ENCODE measurements around the gene ACTMAP. TPM values are rescaled to one million over a fixed set of nuclear protein-coding genes. Genes with fewer than 3 reads are reported as not detected.
A peak's percentile ranks its signal among the peaks of the same experiment; 100 is the strongest.

The ACTMAP gene
- total and polyA plus RNA-seq, 2 of the 13 experiments (the other 11 are each of a cell fraction or from before 2014, with no cell fraction given): 2.2 to 7.9 TPM

DNA sequence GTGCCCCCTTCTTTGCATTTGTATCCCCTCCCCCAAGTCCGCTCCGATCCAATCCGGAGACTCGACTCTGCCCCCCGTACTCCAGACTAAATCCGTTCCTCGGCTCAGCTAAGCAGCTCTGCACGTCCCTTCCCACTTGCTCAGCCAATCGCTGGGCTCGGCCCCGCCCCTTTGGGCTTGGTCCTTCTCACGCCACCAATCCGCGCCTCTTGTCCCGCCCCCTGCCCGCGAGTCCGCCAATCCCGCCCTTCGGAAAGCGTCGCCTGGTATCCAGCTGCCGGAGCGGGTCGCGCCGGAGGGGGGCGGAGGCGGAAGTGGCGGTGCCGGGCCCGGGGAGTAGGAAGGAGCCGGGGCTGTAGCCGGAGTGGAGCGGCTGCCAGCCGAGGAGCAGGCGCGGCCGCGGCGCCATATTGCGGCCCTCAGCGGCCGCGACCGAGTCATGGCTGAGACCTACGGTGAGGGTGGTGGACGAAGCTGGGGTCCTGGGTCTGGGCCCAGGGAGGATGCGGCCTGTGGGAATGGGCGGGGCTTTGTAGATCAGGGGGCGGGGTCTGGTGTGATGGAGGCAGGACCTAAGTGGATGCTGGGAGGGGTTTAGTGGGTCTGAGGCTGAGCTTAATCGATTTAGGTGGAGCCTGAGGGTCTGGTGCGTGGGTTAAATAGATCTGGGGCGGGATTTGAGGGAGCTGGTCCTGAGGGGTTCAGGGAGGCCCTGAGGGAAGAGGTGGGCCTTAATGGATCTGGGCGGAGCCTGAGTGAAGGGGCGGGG, 27.8 kb upstream of the ACTMAP start, which contains the start of gene RAB4B (continued):
- TF ChIP-seq HNRNPLL (IDR thresholded peaks at IDR 0.05; ENCODE audit: low read depth, low read length, poor library complexity, severe bottlenecking): peak; percentile 79
- TF ChIP-seq ZNF547 (CRISPR knock-in tag; IDR thresholded peaks at IDR 0.05): peak; percentile 22; the same call in 1 of the 2 replicates
- TF ChIP-seq, protein P1, sequence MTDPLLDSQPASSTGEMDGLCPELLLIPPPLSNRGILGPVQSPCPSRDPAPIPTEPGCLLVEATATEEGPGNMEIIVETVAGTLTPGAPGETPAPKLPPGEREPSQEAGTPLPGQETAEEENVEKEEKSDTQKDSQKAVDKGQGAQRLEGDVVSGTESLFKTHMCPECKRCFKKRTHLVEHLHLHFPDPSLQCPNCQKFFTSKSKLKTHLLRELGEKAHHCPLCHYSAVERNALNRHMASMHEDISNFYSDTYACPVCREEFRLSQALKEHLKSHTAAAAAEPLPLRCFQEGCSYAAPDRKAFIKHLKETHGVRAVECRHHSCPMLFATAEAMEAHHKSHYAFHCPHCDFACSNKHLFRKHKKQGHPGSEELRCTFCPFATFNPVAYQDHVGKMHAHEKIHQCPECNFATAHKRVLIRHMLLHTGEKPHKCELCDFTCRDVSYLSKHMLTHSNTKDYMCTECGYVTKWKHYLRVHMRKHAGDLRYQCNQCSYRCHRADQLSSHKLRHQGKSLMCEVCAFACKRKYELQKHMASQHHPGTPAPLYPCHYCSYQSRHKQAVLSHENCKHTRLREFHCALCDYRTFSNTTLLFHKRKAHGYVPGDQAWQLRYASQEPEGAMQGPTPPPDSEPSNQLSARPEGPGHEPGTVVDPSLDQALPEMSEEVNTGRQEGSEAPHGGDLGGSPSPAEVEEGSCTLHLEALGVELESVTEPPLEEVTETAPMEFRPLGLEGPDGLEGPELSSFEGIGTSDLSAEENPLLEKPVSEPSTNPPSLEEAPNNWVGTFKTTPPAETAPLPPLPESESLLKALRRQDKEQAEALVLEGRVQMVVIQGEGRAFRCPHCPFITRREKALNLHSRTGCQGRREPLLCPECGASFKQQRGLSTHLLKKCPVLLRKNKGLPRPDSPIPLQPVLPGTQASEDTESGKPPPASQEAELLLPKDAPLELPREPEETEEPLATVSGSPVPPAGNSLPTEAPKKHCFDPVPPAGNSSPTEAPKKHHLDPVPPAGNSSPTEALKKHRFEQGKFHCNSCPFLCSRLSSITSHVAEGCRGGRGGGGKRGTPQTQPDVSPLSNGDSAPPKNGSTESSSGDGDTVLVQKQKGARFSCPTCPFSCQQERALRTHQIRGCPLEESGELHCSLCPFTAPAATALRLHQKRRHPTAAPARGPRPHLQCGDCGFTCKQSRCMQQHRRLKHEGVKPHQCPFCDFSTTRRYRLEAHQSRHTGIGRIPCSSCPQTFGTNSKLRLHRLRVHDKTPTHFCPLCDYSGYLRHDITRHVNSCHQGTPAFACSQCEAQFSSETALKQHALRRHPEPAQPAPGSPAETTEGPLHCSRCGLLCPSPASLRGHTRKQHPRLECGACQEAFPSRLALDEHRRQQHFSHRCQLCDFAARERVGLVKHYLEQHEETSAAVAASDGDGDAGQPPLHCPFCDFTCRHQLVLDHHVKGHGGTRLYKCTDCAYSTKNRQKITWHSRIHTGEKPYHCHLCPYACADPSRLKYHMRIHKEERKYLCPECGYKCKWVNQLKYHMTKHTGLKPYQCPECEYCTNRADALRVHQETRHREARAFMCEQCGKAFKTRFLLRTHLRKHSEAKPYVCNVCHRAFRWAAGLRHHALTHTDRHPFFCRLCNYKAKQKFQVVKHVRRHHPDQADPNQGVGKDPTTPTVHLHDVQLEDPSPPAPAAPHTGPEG (CRISPR knock-in tag; IDR thresholded peaks at IDR 0.05): no peak
- TF ChIP-seq SMAD9 (CRISPR knock-in tag; IDR thresholded peaks at IDR 0.05): no peak
- no peak for TF ChIP-seq ZBTB21 (CRISPR knock-in tag; IDR thresholded peaks at IDR 0.05)
- TF ChIP-seq ELF1 (CRISPR knock-in tag; IDR thresholded peaks at IDR 0.05): peak; percentile 96
- TF ChIP-seq ZBTB38 (CRISPR knock-in tag; IDR thresholded peaks at IDR 0.05): no peak; the same call in 1 of the 2 replicates
- TF ChIP-seq, protein P2, sequence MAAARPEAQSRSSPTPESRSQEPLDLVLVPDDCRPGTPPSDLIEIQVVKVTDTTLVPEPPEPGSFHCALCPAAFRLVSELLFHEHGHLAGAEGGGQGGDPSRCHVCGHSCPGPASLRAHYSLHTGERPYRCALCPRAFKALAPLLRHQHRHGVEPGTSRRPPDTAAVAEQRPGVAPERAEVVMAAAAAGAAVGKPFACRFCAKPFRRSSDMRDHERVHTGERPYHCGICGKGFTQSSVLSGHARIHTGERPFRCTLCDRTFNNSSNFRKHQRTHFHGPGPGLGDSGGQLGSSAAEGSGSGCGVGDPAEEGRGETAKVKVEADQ (CRISPR knock-in tag; IDR thresholded peaks at IDR 0.05; ENCODE audit: borderline replicate concordance): 0 out of 2 replicates have a peak, but pooled peaks have one; percentile 60
- no peak for TF ChIP-seq ZSCAN9 (CRISPR knock-in tag; IDR thresholded peaks at IDR 0.05; ENCODE audit: borderline replicate concordance)
- TF ChIP-seq, protein P3, sequence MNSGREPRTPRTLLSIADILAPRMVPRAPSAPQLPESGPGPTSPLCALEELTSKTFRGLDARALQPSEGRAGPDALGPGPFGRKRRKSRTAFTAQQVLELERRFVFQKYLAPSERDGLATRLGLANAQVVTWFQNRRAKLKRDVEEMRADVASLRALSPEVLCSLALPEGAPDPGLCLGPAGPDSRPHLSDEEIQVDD (CRISPR knock-in tag; IDR thresholded peaks at IDR 0.05; ENCODE audit: borderline replicate concordance): no peak
- TF ChIP-seq, protein P4, sequence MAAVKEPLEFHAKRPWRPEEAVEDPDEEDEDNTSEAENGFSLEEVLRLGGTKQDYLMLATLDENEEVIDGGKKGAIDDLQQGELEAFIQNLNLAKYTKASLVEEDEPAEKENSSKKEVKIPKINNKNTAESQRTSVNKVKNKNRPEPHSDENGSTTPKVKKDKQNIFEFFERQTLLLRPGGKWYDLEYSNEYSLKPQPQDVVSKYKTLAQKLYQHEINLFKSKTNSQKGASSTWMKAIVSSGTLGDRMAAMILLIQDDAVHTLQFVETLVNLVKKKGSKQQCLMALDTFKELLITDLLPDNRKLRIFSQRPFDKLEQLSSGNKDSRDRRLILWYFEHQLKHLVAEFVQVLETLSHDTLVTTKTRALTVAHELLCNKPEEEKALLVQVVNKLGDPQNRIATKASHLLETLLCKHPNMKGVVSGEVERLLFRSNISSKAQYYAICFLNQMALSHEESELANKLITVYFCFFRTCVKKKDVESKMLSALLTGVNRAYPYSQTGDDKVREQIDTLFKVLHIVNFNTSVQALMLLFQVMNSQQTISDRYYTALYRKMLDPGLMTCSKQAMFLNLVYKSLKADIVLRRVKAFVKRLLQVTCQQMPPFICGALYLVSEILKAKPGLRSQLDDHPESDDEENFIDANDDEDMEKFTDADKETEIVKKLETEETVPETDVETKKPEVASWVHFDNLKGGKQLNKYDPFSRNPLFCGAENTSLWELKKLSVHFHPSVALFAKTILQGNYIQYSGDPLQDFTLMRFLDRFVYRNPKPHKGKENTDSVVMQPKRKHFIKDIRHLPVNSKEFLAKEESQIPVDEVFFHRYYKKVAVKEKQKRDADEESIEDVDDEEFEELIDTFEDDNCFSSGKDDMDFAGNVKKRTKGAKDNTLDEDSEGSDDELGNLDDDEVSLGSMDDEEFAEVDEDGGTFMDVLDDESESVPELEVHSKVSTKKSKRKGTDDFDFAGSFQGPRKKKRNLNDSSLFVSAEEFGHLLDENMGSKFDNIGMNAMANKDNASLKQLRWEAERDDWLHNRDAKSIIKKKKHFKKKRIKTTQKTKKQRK (IDR thresholded peaks at IDR 0.05; ENCODE audit: low read length): peak; percentile 40; the same call in 1 of the 2 replicates
- no peak for TF ChIP-seq ZSCAN29 (CRISPR knock-in tag; conservative IDR thresholded peaks at IDR 0.05)
- no peak for TF ChIP-seq ZNF138 (CRISPR knock-in tag; IDR thresholded peaks at IDR 0.05; ENCODE audit: low read depth)
- no peak for TF ChIP-seq NFE2L2 (IDR thresholded peaks at IDR 0.05; ENCODE audit: low read length)
- TF ChIP-seq, protein P5, sequence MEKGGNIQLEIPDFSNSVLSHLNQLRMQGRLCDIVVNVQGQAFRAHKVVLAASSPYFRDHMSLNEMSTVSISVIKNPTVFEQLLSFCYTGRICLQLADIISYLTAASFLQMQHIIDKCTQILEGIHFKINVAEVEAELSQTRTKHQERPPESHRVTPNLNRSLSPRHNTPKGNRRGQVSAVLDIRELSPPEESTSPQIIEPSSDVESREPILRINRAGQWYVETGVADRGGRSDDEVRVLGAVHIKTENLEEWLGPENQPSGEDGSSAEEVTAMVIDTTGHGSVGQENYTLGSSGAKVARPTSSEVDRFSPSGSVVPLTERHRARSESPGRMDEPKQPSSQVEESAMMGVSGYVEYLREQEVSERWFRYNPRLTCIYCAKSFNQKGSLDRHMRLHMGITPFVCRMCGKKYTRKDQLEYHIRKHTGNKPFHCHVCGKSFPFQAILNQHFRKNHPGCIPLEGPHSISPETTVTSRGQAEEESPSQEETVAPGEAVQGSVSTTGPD (CRISPR knock-in tag; IDR thresholded peaks at IDR 0.05): no peak
- 0 out of 2 replicates have a peak, but pooled peaks have one; percentile 45 for TF ChIP-seq ZNF510 (CRISPR knock-in tag; IDR thresholded peaks at IDR 0.05; ENCODE audit: low read depth)
- TF ChIP-seq ZNF136 (CRISPR knock-in tag; IDR thresholded peaks at IDR 0.05; ENCODE audit: low read depth): no peak
